ENCODE data around the gene PSME3.

DNA sequence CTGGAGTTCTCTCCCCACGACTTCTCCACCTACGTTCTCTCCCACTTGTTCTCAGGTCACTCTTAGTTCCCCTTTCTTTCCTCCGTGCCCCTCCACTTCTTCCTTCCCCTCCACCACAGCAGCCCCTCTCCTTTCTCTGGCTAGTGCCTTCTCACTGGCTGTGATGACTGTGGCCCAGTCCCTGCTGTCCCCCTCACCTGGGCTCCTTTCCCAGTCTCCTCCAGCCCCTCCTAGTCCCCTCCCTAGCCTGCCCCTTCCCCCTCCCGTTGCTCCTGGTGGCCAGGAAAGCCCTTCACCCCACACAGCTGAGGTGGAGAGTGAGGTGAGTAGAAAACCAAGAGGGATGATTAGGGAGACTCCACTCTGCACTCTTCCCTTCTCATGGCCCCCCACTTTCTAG lies 38.1 kb upstream of the PSME3 start:
- TF ChIP-seq POLR2AphosphoS5 (IDR thresholded peaks at IDR 0.05; ENCODE audit: borderline replicate concordance, low read depth, low read length) (no peak), EZH2 (IDR thresholded peaks at IDR 0.05) (no peak), FOXP2 (optimal IDR thresholded peaks at IDR 0.05; ENCODE audit: control extremely low read depth, extremely low read length, insufficient read depth) (no peak)
